ENCODE data around the gene TEPSIN. TPM values are rescaled to one million over a fixed set of nuclear protein-coding genes. Genes with fewer than 3 reads are reported as not detected.
A peak's percentile ranks its signal among the peaks of the same experiment; 100 is the strongest.

The TEPSIN gene
- total and polyA plus RNA-seq, 2 of the 13 experiments (the other 11 are each of a cell fraction or from before 2014, with no cell fraction given), result 16.1 to 18.8 TPM

GRCh38 chr17:81231766-81232581 lies 6.9 kb downstream of the TEPSIN start:
- BruUV-seq (replicated peaks), result no TSS peak
- no peaks in the 10 kb centered on the region for H3K27me3 ChIP-seq (ENCODE audit: control insufficient read depth in 1 of 2, insufficient read depth in 2 of 2, low read length in 2 of 2)
- no peak overlapping the region for H3K9ac ChIP-seq (ENCODE audit: insufficient read depth, low read depth, low read length)
- WGBS (ENCODE audit: low lambda C conversion rate), result 96% methylated on average over 28 of the region's 43 CpGs
- H3K36me3 ChIP-seq (replicated peaks in 1 of 2; ENCODE audit: control insufficient read depth in 1 of 2, insufficient read depth in 2 of 2, low read length in 2 of 2), result peaks cover 25 to 32% of the 10 kb centered on the region in 2 experiments; a peak in 4 of 5 replicates
- DNase-seq (ENCODE audit: low spot score) (no peak), ATAC-seq (no peak), FAIRE-seq (no peak)
- intact Hi-C loops (cut with micrococcal nuclease; ENCODE audit: unreplicated experiment), result no loop called here
- in situ Hi-C loops (cut with HindIII; ENCODE audit: extremely low pct_ligation_motif_present, low pct_unique_long_range_greater_than_20kb), result no loop called here
- no peak overlapping the region for H3K27ac ChIP-seq (ENCODE audit: extremely low read length, insufficient read depth, low read length)
- no peak overlapping the region for H2AFZ ChIP-seq (ENCODE audit: low read length)
- no peaks in the 10 kb centered on the region for H3K9me3 ChIP-seq (ENCODE audit: low read length)
- TF ChIP-seq POLR2A (IDR thresholded peaks at IDR 0.05; ENCODE audit: insufficient read depth in 1 of 2, low read depth in 2 of 2, low read length in 2 of 2) (no peak), AGO2 (optimal IDR thresholded peaks at IDR 0.05; ENCODE audit: low read depth, low read length) (peak; percentile 28)
- no peak overlapping the region for H3K4me2 ChIP-seq (ENCODE audit: low read depth, low read length)
- ChIA-PET CTCF (ENCODE audit: low intra/inter-chr PET ratio, low total read pairs) (no interaction called here), POLR2A (interaction anchor here (1.3 kb wide), 1 partner anchor 9 kb away, joined by 6 read pairs; the partner anchor contains the start of gene CEP131)
- H3K4me1 ChIP-seq (ENCODE audit: insufficient read depth, low read length), result peaks cover 2% of the 10 kb centered on the region; the same call in 1 of the 2 replicates
- no peaks in the 10 kb centered on the region for H4K20me1 ChIP-seq (ENCODE audit: insufficient read depth, low read length)
- H3K4me3 ChIP-seq (replicated peaks in 1 of 3; ENCODE audit: insufficient read depth in 1 of 3, low read depth in 2 of 3, low read length in 3 of 3), result no peak overlapping the region
- peaks cover 3% of the 10 kb centered on the region for H3K79me2 ChIP-seq (ENCODE audit: insufficient read depth, low read length)

DNA sequence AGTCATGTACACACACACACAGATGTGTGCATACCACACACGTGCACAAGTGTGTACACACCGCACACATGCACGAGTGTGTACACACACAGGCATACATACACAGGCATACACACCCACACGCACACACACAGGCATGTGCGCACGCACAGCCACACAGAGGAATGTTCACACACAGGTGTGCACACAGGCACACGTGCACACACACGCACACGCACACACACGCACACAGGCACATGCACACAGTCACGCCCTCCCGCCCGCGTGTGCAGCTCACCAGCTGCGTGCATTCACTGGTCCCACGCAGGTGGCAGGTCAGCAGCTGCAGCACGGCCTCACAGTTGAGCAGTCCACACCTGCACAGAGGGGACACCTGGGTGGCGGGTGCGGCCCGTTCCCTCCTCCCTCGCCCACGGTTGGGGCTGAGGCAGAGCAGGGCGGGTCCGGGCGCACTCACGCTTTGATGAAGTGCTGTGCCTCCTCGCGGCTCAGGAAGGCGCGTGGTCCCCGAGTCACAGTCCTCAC lies 7.7 kb downstream of the TEPSIN start:
- H3K4me1 ChIP-seq (ENCODE audit: insufficient read depth, low read length), result peaks cover 10% of the 10 kb centered on the region
- intact Hi-C loops (cut with micrococcal nuclease; ENCODE audit: unreplicated experiment), result no loop called here
- H4K20me1 ChIP-seq (ENCODE audit: insufficient read depth, low read length), result no peaks in the 10 kb centered on the region
- no peak overlapping the region for H2AFZ ChIP-seq (ENCODE audit: low read length)
- H3K36me3 ChIP-seq (replicated peaks in 1 of 2; ENCODE audit: control insufficient read depth in 1 of 2, insufficient read depth in 2 of 2, low read length in 2 of 2), result peaks cover 25 to 32% of the 10 kb centered on the region in 2 experiments; a peak in 4 of 5 replicates
- H3K27me3 ChIP-seq (ENCODE audit: control insufficient read depth in 1 of 2, insufficient read depth in 2 of 2, low read length in 2 of 2), result no peaks in the 10 kb centered on the region
- 84% methylated on average over 22 of the region's 31 CpGs for WGBS (ENCODE audit: low lambda C conversion rate)
- ATAC-seq, result no peak
- no peak overlapping the region for H3K4me2 ChIP-seq (ENCODE audit: low read depth, low read length)
- H3K79me2 ChIP-seq (ENCODE audit: insufficient read depth, low read length), result peaks cover 3% of the 10 kb centered on the region
- CTCF ChIA-PET (ENCODE audit: low intra/inter-chr PET ratio, low total read pairs), result interaction anchor here (1.8 kb wide), 1 partner anchor 89 kb away, joined by 12 read pairs; no protein-coding TSS in a partner anchor
- H3K27ac ChIP-seq (ENCODE audit: extremely low read length, insufficient read depth, low read length), result no peak overlapping the region
- BruUV-seq (replicated peaks), result no TSS peak
- in situ Hi-C loops (cut with HindIII; ENCODE audit: extremely low pct_ligation_motif_present, low pct_unique_long_range_greater_than_20kb), result no loop called here
- no peaks in the 10 kb centered on the region for H3K9me3 ChIP-seq (ENCODE audit: low read length)
- no peak overlapping the region for H3K4me3 ChIP-seq (replicated peaks in 1 of 3; ENCODE audit: insufficient read depth in 1 of 3, low read depth in 2 of 3, low read length in 3 of 3)
- H3K9ac ChIP-seq (ENCODE audit: insufficient read depth, low read depth, low read length), result no peak overlapping the region
- no peak for FAIRE-seq
- DNase-seq (ENCODE audit: low spot score), result no peak
- POLR2A ChIA-PET, result interaction anchor here (1.3 kb wide), 1 partner anchor 8 kb away, joined by 6 read pairs; the partner anchor contains the start of gene CEP131
- TF ChIP-seq ZSCAN21 (CRISPR knock-in tag; IDR thresholded peaks at IDR 0.05; ENCODE audit: borderline replicate concordance), result no peak
- 0 out of 2 replicates have a peak, but pooled peaks have one; percentile 33 for TF ChIP-seq ZNF780A (CRISPR knock-in tag; IDR thresholded peaks at IDR 0.05)
- TF ChIP-seq ZNF776 (CRISPR knock-in tag; IDR thresholded peaks at IDR 0.05), result peak; percentile 41; the same call in 1 of the 2 replicates
- TF ChIP-seq NONO (IDR thresholded peaks at IDR 0.05), result no peak
- 0 out of 2 replicates have a peak, but pooled peaks have one; percentile 21 for TF ChIP-seq NONO (CRISPR knock-in tag; conservative IDR thresholded peaks at IDR 0.05)
- TF ChIP-seq RXRA (CRISPR knock-in tag; IDR thresholded peaks at IDR 0.05), result peak; percentile 16; the same call in 1 of the 2 replicates
- TF ChIP-seq THAP7 (CRISPR knock-in tag; IDR thresholded peaks at IDR 0.05), result no peak
- TF ChIP-seq ZNF317 (CRISPR knock-in tag; IDR thresholded peaks at IDR 0.05), result no peak
- 0 out of 2 replicates have a peak, but pooled peaks have one; percentile 57 for TF ChIP-seq HOXA7 (CRISPR knock-in tag; IDR thresholded peaks at IDR 0.05)
- 0 out of 2 replicates have a peak, but pooled peaks have one; percentile 26 for TF ChIP-seq JUNB (CRISPR knock-in tag; IDR thresholded peaks at IDR 0.05; ENCODE audit: borderline replicate concordance)
- no peak for TF ChIP-seq ADNP (CRISPR knock-in tag; IDR thresholded peaks at IDR 0.05)
- TF ChIP-seq RBFOX2 (IDR thresholded peaks at IDR 0.05; ENCODE audit: low read depth, low read length), result peak; percentile 46; the same call in 1 of the 2 replicates
